Measurements from ENCODE around the gene TSPYL1. TPM values are rescaled to one million over a fixed set of nuclear protein-coding genes. Genes with fewer than 3 reads are reported as not detected.

TSPYL1 gene
- total RNA-seq, 1 experiment from 2014 or later, result 73.1 TPM

DNA sequence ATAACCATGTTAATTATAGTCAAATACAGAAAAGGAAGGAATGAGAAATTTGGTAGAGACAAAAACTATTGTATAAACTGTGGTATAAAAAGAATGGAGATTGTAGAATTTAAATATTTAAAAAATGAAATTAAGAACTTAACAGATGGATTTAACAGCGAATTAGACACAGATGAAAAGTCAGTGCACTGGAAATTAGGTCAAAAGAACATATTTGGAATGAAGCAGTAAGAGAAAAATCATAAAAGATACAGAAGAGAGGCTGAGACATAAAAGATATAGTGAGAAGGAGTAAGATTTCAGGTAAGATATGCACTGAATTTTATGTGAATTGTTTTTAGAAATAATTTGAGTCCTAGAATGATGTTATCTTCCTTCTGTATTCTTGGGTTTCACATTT, 39.9 kb downstream of the TSPYL1 start:
- intact Hi-C loops (cut with micrococcal nuclease; ENCODE audit: unreplicated experiment), result no loop called here
- ChIA-PET CTCF (no interaction called here), POLR2A (ENCODE audit: unreplicated experiment) (no interaction called here)
- Histone ChIP-seq H4K20me1 (ENCODE audit: insufficient read depth) (no peaks in the 10 kb centered on the region), H3K27me3 (ENCODE audit: insufficient read depth, low read depth) (no peaks in the 10 kb centered on the region), H3F3A (ENCODE audit: insufficient read depth, low read depth) (no peaks in the 10 kb centered on the region), H3K9me2 (ENCODE audit: insufficient read depth) (no peaks in the 10 kb centered on the region), H3K27ac (no peak overlapping the region), H2AFZ (no peak overlapping the region), H3K4me1 (replicated peaks; ENCODE audit: insufficient read depth) (peaks cover 6% of the 10 kb centered on the region; the same call in 1 of the 2 replicates), H3K4me3 (no peak overlapping the region), H3K4me2 (no peak overlapping the region), H3K9me3 (ENCODE audit: insufficient read depth, low read depth) (no peaks in the 10 kb centered on the region), H3K36me3 (ENCODE audit: low read depth) (no peaks in the 10 kb centered on the region), H3K79me2 (ENCODE audit: low read depth) (no peaks in the 10 kb centered on the region)
- TF ChIP-seq, protein P1, sequence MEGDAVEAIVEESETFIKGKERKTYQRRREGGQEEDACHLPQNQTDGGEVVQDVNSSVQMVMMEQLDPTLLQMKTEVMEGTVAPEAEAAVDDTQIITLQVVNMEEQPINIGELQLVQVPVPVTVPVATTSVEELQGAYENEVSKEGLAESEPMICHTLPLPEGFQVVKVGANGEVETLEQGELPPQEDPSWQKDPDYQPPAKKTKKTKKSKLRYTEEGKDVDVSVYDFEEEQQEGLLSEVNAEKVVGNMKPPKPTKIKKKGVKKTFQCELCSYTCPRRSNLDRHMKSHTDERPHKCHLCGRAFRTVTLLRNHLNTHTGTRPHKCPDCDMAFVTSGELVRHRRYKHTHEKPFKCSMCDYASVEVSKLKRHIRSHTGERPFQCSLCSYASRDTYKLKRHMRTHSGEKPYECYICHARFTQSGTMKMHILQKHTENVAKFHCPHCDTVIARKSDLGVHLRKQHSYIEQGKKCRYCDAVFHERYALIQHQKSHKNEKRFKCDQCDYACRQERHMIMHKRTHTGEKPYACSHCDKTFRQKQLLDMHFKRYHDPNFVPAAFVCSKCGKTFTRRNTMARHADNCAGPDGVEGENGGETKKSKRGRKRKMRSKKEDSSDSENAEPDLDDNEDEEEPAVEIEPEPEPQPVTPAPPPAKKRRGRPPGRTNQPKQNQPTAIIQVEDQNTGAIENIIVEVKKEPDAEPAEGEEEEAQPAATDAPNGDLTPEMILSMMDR (conservative IDR thresholded peaks at IDR 0.05), result no peak
- TF ChIP-seq EZH2 (IDR thresholded peaks at IDR 0.05; ENCODE audit: low read depth), result no peak
- no peak for DNase-seq
- BruUV-seq (replicated peaks), result no TSS peak

DNA sequence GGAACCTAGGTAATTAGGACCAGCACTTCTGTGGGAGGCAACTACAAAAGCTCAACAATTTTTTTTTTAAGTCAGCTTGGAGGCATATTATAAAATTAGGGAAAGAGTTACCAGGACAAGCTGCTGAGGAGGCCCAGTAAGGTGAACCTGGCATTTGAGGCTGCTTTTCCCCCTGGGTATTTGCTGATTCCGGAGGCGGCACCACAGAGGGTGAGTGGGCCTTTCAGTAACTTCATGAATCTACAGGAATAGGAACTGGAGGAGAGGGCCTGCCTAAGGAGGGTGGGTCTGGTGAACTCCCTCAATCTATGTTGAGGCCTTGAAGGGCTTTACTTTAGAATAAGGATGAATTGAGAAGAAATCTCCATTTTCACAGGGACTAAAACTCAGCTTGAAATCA, 40.5 kb downstream of the TSPYL1 start:
- H3K27me3 ChIP-seq (ENCODE audit: insufficient read depth, low read depth), result no peaks in the 10 kb centered on the region
- H3K27ac ChIP-seq, result no peak overlapping the region
- H3F3A ChIP-seq (ENCODE audit: insufficient read depth, low read depth), result no peaks in the 10 kb centered on the region
- no peaks in the 10 kb centered on the region for H4K20me1 ChIP-seq (ENCODE audit: insufficient read depth)
- H3K36me3 ChIP-seq (ENCODE audit: low read depth), result no peaks in the 10 kb centered on the region
- no peak for DNase-seq
- no peak overlapping the region for H3K4me3 ChIP-seq
- H3K79me2 ChIP-seq (ENCODE audit: low read depth), result no peaks in the 10 kb centered on the region
- intact Hi-C loops (cut with micrococcal nuclease; ENCODE audit: unreplicated experiment), result no loop called here
- no peak overlapping the region for H3K4me2 ChIP-seq
- no peak for TF ChIP-seq EZH2 (IDR thresholded peaks at IDR 0.05; ENCODE audit: low read depth)
- TF ChIP-seq, protein P1 (conservative IDR thresholded peaks at IDR 0.05), result no peak
- no peak overlapping the region for H2AFZ ChIP-seq
- H3K9me3 ChIP-seq (ENCODE audit: insufficient read depth, low read depth), result no peaks in the 10 kb centered on the region
- ChIA-PET CTCF (no interaction called here), POLR2A (ENCODE audit: unreplicated experiment) (no interaction called here)
- H3K9me2 ChIP-seq (ENCODE audit: insufficient read depth), result no peaks in the 10 kb centered on the region
- peaks cover 3% of the 10 kb centered on the region; the same call in 1 of the 2 replicates for H3K4me1 ChIP-seq (replicated peaks; ENCODE audit: insufficient read depth)
- no TSS peak for BruUV-seq (replicated peaks)

DNA sequence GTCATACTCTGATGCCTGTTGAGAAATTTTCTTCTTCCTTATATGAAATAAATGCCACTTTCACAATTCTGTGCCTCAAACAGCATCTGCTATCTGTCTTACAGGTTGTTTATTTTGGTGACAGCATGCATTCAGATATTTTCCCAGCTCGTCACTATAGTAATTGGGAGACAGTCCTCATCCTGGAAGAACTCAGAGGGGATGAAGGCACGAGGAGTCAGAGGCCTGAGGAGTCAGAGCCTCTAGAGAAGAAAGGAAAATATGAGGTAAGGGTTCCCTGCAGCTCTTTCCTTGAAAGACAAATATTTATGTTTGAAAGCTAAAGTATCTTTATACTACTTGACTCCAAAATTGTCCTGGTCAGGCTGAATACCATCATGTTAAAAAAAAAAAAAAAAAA, 41.6 kb downstream of the TSPYL1 start:
- ChIA-PET POLR2A (ENCODE audit: unreplicated experiment) (no interaction called here), CTCF (no interaction called here)
- H3K9me3 ChIP-seq (ENCODE audit: insufficient read depth, low read depth), result no peaks in the 10 kb centered on the region
- TF ChIP-seq EZH2 (IDR thresholded peaks at IDR 0.05; ENCODE audit: low read depth), result no peak
- TF ChIP-seq, protein P1 (conservative IDR thresholded peaks at IDR 0.05), result no peak
- no peak overlapping the region for H2AFZ ChIP-seq
- H3K9me2 ChIP-seq (ENCODE audit: insufficient read depth), result no peaks in the 10 kb centered on the region
- H3K4me1 ChIP-seq (replicated peaks; ENCODE audit: insufficient read depth), result no peaks in the 10 kb centered on the region
- H4K20me1 ChIP-seq (ENCODE audit: insufficient read depth), result no peaks in the 10 kb centered on the region
- no peaks in the 10 kb centered on the region for H3F3A ChIP-seq (ENCODE audit: insufficient read depth, low read depth)
- BruUV-seq (replicated peaks), result no TSS peak
- H3K27me3 ChIP-seq (ENCODE audit: insufficient read depth, low read depth), result no peaks in the 10 kb centered on the region
- no peak for DNase-seq
- H3K4me2 ChIP-seq, result no peak overlapping the region
- H3K4me3 ChIP-seq, result no peak overlapping the region
- H3K27ac ChIP-seq, result no peak overlapping the region
- H3K36me3 ChIP-seq (ENCODE audit: low read depth), result no peaks in the 10 kb centered on the region
- no peaks in the 10 kb centered on the region for H3K79me2 ChIP-seq (ENCODE audit: low read depth)
- intact Hi-C loops (cut with micrococcal nuclease; ENCODE audit: unreplicated experiment), result no loop called here
